ENCODE data around the gene CTNNA3.
"Not testable (repeated sequence)": the region's sequence is repeated elsewhere in the genome, so short reads cannot be mapped to it uniquely, and the experiment has no call there.

Gene CTNNA3

DNA sequence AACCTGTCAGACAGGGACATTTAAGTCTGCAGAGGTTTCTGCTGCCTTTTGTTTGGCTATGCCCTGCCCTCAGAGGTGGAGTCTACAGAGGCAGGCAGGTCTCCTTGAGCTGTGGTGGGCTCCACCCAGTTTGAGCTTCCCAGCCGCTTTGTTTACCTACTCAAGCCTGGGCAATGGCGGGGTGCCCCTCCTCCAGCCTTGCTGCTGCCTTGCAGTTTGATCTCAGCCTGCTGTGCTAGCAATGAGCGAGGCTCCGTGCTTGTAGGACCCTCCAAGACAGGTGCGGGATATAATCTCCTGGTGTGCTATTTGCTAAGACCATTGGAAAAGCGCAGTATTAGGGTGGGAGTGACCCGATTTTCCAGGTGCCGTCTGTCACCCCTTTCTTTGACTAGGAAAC is 1360.2 kb downstream of the CTNNA3 start:
- not testable (repeated sequence) for DNase-seq

GRCh38 chr10:66329147-66329546 is 1366.8 kb downstream of the CTNNA3 start:
- DNase-seq, result no peak

DNA sequence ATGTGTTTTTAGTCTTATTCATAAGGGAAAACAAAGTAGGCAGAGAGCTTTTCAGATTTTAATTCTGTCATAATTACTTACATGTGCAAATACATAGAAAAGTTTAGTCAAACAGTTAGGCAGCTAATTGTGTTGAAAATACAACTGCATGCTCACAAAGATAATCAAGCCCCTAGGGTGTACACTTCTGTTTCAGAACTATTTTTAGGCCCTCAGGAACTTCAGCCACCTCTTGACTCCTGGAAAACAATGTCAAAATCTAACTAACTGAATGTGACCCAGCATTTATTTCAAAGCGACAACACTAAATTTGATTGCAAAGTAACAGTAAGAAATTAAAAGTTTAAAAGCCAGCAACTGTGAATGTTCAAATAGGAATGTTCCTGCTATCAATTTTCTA is 1369.1 kb downstream of the CTNNA3 start:
- DNase-seq, result no peak

GRCh38 chr10:66322777-66323176 is 1373.2 kb downstream of the CTNNA3 start:
- no peak for DNase-seq

- no peak for DNase-seq
Measured at GRCh38 chr10:66321723-66322665, 1374.0 kb downstream of the CTNNA3 start.

- DNase-seq, result no peak
Measured at GRCh38 chr10:66318761-66319160, 1377.2 kb downstream of the CTNNA3 start.

DNA sequence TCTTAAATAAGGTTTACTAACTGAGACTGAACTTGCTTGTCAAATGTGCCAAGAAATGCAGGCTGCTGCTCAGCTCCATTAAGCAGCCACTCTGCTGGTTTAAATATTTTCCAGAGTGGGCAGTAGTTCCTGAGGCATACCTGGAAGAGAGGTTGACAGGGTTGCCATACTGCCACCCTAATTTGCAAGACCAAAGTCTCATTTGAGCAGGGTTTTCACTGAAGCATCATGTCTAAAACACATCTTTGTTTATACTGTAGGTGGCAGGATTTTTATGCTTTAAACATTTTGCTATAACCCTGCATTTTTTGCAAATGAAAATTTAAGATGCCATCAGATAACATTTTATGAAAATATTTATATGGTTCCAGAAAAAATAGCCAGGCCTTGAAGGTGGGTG is 1388.2 kb downstream of the CTNNA3 start:
- DNase-seq, result no peak

DNA sequence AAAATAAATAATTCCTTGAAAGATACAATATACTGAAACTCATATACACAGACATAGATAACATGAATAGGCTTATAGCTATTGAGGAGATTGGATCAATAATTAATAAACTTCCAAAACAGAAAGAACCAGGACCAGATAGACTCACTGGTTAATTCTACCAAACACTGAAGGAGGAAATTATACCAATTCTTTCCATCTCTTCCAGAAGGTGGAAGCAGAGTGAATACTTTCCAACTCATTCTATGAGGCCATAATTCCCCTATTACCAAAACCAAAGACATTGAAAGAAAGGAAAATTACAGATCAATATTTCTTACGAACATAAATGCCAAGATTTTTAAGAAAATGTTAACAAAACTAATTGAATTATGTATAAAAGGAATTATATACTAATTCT is 1394.9 kb downstream of the CTNNA3 start:
- no peak for DNase-seq

DNA sequence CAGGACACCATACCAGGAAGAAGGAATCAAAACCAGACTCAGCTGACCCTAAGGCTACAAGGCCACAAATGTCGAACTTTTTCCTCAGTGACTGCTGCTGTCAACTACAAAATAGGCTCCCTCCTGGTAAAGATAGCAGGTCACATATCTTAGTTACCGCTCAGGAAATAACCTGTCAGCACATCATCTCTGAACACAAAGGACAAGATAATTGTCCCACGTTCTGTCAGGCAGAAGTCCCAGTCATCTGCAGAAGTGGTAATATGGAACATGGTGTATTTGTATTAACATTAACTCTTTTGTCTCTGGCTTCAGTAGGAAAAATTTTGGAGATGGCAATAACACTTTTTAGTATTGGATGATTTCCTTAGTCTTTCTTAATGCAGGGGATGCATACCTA is 1400.4 kb downstream of the CTNNA3 start:
- DNase-seq, result no peak

DNA sequence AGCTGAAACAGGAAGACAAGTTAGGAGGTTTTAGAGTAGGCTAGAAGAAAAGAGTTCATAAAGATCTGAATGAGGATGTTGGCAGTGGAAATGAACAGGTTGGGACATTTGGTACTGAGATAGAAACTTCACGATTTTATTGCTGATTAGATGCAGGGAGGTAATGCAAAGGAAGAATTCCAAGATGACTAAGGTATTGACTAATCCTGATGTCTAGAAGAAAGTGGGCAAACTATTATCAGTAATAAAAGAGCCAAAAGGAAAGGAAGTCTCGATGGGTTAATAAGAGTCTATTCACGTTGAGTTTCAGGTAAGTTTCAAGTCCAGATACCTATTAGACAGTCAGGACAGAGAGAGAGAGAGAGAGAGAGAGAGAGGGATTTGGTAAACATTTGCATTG is 1401.5 kb downstream of the CTNNA3 start:
- DNase-seq, result no peak

DNA sequence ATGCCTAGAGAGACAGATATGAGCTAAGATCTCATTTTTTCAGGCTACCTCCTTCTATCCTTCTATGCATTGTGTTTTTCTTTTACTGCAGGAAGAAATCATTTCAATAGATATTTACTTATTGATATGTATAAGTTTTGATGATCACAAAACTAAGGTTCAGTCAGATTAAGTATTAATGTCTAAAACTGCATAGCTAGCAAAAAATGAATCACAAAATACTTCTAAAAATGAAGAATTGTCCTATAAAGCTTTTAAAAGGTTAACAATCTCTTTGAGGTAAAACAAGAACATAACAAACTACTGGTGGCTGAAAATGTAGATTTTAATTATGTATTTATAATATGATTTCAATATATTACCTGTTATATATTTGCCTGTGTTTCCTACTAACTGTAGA is 1403.1 kb downstream of the CTNNA3 start:
- DNase-seq, result no peak

DNA sequence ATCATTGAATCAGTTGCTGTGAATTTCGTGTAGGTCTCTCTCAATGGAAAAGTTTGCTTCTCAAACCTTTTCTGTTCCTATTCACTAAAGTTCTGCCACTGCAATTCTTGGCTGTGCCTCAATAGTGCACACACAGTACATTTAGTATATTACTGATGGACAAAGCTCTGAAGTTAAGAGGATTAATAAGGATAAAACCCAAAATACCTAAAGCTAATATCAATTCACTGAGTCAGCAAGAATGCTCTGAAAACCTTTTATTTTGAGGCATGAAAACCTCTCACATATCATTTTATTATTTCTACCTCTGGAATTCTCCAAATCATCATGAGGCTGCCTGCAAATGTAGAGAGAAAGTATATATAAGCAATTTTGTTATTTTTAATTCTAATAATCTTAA is 1403.5 kb downstream of the CTNNA3 start:
- DNase-seq, result no peak

DNA sequence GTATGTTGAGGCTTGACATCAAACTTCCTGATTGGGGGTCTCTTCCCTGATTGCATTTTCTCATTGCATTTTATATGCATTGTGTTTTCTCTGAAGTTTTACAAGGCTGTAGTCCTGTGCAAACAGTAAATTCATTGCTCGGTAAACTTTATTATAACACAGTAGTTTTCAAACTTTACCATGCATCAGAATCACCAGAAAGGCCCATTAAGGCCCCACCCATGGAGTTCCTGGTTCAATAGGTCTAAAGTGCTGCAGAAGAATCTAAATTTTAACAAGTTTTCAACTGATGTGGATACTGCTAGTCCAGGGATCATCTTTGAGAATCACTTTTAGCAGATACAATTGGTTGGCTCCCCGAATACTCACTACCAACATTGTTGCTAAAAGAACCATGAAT is 1404.9 kb downstream of the CTNNA3 start:
- DNase-seq, result no peak

GRCh38 chr10:66284621-66285020 is 1411.4 kb downstream of the CTNNA3 start:
- no peak for DNase-seq

DNA sequence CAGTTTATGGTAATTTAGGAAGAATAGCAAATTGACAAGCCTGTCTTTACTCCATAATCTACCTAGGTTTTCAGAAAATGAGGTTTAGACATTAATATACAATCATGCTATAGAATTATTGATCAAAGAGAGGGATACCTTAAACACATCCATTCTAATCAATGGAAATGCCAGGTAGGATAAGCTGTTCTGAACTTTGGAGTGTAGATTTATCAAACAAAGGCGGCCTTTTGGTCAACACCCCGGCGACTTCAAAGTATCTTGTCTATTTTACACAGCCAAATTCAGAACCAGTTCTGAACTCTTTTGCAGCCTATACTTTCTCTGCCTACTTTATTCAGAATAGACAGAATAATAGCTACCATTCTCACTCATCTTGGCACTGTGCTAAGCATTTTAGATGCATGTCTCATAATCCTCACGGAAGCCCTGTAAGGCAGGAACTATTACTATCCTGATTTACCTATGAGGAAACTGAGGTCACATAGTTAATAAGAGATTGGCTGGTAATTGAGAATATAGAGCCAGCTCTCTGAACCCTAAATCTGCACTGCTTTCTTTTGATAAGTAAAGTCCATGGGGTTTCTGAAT is 1412.0 kb downstream of the CTNNA3 start:
- DNase-seq, result no peak

DNA sequence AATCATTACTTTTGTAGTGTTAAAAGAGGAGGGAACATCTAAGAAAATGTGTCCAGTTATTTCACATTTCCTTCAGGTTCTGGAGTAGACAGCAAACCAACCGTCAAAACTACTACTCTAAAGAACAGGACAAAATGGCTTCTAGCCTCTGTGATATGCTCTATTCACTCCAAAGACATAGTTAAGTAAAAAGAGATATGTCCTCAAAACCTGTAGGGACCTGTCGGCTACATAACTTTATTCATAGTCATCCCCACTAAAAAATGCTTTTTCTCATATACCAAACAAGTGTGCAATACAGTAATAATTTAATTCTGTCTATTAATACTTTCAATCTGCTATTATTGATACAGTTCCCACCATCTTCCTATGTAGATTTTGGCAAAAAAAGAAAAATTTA is 1412.9 kb downstream of the CTNNA3 start:
- no peak for DNase-seq

DNA sequence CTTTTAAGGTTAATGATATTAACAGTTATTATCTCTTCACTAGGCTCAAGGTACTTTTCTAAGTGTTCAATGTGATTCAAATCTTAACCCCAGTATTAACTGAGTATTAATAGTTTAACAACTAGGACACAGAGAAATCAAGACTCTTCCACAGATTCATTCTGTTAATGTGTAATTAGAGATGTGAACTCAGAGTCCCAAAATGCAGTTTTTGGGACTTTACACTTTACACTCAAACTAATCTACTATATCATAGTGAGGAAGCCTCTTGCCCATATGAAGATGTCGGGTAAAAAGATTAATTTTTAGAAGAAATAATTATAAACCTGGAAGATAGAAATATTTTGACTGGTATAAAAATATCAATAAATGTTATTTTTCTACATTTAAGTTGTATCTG is 1414.7 kb downstream of the CTNNA3 start:
- no peak for DNase-seq

- no peak for DNase-seq
Measured at GRCh38 chr10:66277481-66277880, 1418.5 kb downstream of the CTNNA3 start.

DNA sequence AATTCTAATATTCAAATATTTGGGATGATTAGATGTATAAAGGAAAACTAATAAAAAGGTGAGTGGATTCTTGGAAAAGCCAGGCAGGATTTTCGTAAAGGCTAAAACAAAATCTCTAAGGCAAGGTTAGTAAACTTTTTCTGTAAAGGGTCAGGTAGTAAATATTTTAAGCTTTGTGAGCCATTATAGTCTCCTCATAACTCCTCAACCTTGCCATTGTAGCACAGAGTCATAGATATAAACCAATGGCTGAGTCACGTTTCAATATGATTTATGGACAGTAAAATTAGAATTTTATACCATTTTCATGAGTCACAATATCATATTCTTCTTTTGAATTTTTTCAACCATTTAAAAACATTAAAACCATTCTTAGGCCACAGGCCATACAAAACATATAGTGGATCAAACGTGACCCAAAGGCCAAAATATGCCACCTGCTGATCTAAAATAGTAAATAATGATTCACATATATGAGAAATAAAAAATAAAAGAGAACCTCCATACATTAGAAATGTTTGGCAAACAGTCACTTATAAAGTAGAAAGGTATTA is 1422.0 kb downstream of the CTNNA3 start:
- no peak for DNase-seq

DNA sequence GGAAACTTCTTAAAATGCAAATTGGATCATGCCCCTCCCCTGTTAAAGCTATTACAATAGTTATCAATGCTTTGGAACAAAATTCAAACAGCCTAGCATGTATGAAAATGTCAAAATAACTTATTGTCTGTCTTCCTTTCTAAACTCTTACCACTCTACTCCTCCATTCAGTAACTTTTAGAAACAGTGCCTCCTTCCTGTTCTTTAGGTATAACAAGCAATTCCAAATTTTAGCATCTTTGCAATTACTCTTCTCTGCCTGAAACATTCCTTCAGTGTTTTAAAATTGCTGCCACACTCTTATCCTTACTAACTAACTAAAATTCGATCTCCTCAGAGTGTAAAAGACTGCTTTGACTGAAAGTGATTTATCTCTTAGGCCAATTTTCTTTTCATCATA is 1430.6 kb downstream of the CTNNA3 start:
- DNase-seq, result no peak

GRCh38 chr10:66259836-66260235 is 1436.2 kb downstream of the CTNNA3 start:
- DNase-seq, result no peak

- DNase-seq, result no peak
Measured at GRCh38 chr10:66258693-66259092, 1437.3 kb downstream of the CTNNA3 start.

DNA sequence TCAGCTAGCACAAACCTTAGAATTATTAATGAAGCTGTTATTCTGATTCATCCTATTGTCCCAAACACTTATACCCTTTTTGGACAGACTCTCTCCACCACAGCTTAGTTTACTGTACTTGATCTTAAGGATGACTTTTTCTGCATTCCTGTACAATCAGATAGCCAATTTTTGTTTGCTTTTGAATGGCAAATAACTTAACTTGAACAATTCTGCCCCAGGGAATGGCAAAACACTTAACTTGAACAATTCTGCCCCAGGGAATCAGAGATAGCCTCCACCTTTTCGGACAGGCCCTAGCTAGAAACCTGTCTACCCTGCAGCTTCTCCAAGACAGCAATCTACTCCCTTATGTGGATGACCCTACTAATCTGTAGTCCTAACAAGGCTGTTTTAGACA is 1438.2 kb downstream of the CTNNA3 start:
- no peak for DNase-seq

DNA sequence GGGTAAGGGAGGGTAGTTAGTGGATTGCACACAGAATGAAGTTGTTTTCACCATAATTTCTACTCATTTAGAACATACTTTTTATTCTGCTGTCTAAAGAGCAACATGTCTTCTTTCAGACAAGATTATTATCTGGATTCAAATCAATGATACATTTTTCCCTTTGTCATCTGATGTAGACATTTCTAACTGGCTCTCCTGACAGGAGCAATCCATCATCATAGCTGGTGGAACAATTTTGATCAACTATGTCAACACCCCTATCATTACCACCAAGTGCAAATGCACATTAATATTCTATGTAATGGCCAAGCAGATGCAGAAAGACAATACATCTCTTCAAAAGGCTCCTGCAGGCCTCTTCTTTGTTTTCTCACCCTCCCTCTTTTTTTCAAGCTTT is 1443.0 kb downstream of the CTNNA3 start:
- DNase-seq, result no peak

Data from stimulated activated CD4-positive, alpha-beta T cell treated with anti-CD3 and anti-CD28 coated beads, Interleukin-4, amount 100 ng/mL, for 1 hour (primary cell).